Calu3 (cell line): ENCODE data around the gene PARD3. TPM values are rescaled to one million over a fixed set of nuclear protein-coding genes. Genes with fewer than 3 reads are reported as not detected.
"Not testable (repeated sequence)": the region's sequence is repeated elsewhere in the genome, so short reads cannot be mapped to it uniquely, and the experiment has no call there.

Source experiments
- BruUV-seq: library from RNA; stranded (reverse); fragments of 400-500 nt; replicated peaks from 2 replicates; lab custom pipeline; 2021; lab: Mats Ljungman, UMichigan
- CTCF ChIA-PET: fragments of 300-600 bp; sonication (Branson Sonifier 250); formaldehyde crosslinking; loops from one replicate; lab custom pipeline; 2022; ENCODE audit warnings: antibody characterized with exemption; lab: Charles Lee
- DNase-seq: peaks from one replicate; pipeline ENCODE4 v3.0.0; 2022
- H3K27ac Mint-ChIP-seq: one replicate; pipeline ENCODE4 v1.8.0; 2022; ENCODE audit warnings: mixed read lengths; ENCODE audit not compliant: unreplicated experiment
- H3K27me3 Mint-ChIP-seq: one replicate; pipeline ENCODE4 v1.8.0; 2022; ENCODE audit warnings: mixed read lengths; ENCODE audit not compliant: unreplicated experiment
- H3K36me3 Mint-ChIP-seq: one replicate; pipeline ENCODE4 v1.8.0; 2022; ENCODE audit warnings: mild to moderate bottlenecking, moderate library complexity, mixed read lengths; ENCODE audit not compliant: insufficient read depth, unreplicated experiment
- H3K4me1 Mint-ChIP-seq: one replicate; pipeline ENCODE4 v1.8.0; 2022; ENCODE audit warnings: mild to moderate bottlenecking, low read depth, mixed read lengths; ENCODE audit not compliant: unreplicated experiment
- H3K4me3 Mint-ChIP-seq: one replicate; pipeline ENCODE4 v1.8.0; 2022; ENCODE audit warnings: mild to moderate bottlenecking, low read depth, moderate library complexity, mixed read lengths; ENCODE audit not compliant: unreplicated experiment
- H3K9me3 Mint-ChIP-seq: one replicate; pipeline ENCODE4 v1.8.0; 2022; ENCODE audit warnings: low read depth, mixed read lengths; ENCODE audit not compliant: unreplicated experiment
- intact Hi-C: fragments of 100-400 bp; cut with micrococcal nuclease; formaldehyde crosslinking; loops from one replicate; pipeline ENCODE4 v1.10.0; 2022; ENCODE audit not compliant: unreplicated experiment
- total RNA-seq: library from RNA; stranded (reverse); gene quantifications from 2 replicates; pipeline ENCODE4 v1.2.3, GENCODE V29; 2022
- TF ChIP-seq, protein P1 (sequence below): fragments of 200-600 bp; IDR thresholded peaks from one replicate; pipeline ENCODE4 v1.8.0; 2022; ENCODE audit warnings: antibody characterized with exemption; ENCODE audit not compliant: unreplicated experiment

PARD3 gene
- total RNA-seq, 1 experiment from 2014 or later, result 62.4 TPM

DNA sequence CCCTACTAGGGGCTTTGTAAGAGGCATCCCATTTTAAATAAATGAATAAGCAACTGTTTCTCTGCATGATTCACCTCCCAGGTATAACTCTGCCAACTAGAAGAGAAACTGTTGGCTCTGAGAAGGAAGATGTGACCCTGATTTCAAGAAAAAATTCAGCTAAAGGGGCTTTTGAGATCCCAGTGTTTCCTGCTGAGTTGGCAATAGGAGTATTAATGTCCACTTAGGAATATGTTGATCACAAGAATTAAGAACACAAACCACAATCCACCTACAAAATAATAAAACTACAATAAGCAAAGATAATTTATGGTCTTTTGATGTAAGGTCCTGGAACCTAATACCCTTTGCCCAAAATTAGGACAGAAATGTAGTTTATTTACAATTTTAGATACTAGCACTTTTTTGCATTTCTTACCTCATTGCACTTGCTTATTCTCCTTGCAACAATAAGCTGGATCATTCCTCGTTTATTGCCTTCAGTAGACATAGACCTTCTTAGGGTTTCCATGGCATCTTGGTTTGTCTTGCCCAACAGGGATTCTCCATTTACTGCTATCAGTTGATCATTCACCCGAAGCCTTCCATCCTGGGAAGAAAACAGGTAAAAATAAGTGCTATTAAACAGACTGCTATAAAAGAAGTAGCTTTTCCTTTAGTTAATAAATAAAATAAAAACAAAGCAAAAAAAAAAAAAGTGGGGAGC is 456.2 kb downstream of the PARD3 start:
- Mint-ChIP-seq H3K4me3 (no peak overlapping the region), H3K27me3 (no peaks in the 10 kb centered on the region), H3K27ac (no peak overlapping the region), H3K4me1 (peaks cover 4% of the 10 kb centered on the region), H3K36me3 (peaks cover 6% of the 10 kb centered on the region), H3K9me3 (no peaks in the 10 kb centered on the region)
- BruUV-seq, result no TSS peak
- intact Hi-C loops, result no loop called here
- CTCF ChIA-PET, result interaction anchor here (0.6 kb wide), 1 partner anchor 1024 kb away, joined by 3 read pairs; no protein-coding TSS in a partner anchor
- TF ChIP-seq, protein P1, sequence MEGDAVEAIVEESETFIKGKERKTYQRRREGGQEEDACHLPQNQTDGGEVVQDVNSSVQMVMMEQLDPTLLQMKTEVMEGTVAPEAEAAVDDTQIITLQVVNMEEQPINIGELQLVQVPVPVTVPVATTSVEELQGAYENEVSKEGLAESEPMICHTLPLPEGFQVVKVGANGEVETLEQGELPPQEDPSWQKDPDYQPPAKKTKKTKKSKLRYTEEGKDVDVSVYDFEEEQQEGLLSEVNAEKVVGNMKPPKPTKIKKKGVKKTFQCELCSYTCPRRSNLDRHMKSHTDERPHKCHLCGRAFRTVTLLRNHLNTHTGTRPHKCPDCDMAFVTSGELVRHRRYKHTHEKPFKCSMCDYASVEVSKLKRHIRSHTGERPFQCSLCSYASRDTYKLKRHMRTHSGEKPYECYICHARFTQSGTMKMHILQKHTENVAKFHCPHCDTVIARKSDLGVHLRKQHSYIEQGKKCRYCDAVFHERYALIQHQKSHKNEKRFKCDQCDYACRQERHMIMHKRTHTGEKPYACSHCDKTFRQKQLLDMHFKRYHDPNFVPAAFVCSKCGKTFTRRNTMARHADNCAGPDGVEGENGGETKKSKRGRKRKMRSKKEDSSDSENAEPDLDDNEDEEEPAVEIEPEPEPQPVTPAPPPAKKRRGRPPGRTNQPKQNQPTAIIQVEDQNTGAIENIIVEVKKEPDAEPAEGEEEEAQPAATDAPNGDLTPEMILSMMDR, result no peak
- DNase-seq, result no peak

DNA sequence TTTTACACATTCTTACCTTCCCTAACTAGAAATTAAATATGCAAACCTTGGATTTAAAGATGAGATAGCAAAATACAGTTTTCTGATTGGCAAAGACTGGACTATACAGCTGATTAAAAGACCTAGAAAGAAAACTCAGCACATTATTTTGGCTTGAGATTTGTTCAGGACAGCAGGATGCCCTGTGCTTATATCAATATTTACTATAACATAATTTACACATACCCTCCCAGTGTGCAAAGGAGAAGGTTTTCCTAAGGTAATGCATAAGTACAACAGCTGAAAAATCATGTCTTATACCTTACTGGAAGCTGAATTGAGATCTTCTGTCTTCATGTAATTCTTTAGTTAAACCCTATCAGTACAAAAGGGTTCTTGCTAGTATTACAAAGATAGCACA is 458.6 kb downstream of the PARD3 start:
- no TSS peak for BruUV-seq
- no peak overlapping the region for H3K27ac Mint-ChIP-seq
- CTCF ChIA-PET, result interaction anchor here (0.7 to 0.9 kb wide), 2 partner anchors 21 to 49 kb away, joined by 4 to 6 read pairs; no protein-coding TSS in a partner anchor
- peaks cover 6% of the 10 kb centered on the region for H3K36me3 Mint-ChIP-seq
- intact Hi-C loops, result no loop called here
- no peaks in the 10 kb centered on the region for H3K9me3 Mint-ChIP-seq
- DNase-seq, result no peak
- TF ChIP-seq, protein P1, result no peak
- H3K4me1 Mint-ChIP-seq, result no peaks in the 10 kb centered on the region
- H3K4me3 Mint-ChIP-seq, result no peak overlapping the region
- H3K27me3 Mint-ChIP-seq, result no peaks in the 10 kb centered on the region

DNA sequence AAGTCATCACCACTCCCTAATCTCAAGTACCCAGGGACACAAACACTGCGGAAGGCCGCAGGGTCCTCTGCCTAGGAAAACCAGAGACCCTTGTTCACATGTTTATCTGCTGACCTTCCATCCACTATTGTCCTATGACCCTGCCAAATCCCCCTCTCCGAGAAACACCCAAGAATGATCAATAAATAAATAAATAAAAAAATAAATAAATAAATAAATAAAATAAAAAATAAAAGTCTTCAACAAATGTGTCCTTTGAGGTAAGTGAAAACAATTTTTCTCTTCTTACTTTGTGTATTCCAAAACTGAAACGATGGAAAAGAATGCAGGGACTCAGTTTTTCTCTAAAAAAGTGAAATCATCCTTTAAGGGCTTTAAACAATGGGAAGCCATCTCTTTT is 461.6 kb downstream of the PARD3 start:
- H3K27me3 Mint-ChIP-seq, DNase-seq, H3K9me3 Mint-ChIP-seq, H3K4me3 Mint-ChIP-seq, H3K36me3 Mint-ChIP-seq, intact Hi-C loops, BruUV-seq, H3K4me1 Mint-ChIP-seq, CTCF ChIA-PET, H3K27ac Mint-ChIP-seq: not testable (repeated sequence)

DNA sequence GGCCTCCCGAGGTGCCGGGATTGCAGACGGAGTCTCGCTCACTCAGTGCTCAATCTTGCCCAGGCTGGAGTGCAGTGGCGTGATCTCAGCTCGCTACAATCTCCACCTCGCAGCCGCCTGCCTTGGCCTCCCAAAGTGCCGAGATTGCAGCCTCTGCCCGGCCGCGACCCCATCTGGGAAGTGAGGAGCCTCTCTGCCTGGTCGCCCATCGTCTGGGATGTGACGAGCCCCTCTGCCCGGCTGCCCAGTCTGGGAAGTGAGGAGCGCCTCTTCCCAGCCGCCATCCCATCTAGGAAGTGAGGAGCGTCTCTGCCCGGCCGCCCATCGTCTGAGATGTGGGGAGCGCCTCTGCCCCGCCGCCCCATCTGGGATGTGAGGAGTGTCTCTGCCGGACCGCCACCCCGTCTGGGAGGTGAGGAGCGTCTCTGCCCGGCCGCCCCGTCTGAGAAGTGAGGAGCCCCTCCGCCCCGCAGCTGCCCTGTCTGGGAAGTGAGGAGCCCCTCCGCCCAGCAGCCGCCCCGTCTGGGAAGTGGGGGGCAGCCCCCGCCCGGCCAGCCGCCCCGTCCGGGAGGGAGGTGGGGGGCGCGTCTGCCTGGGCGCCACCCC is 462.4 kb downstream of the PARD3 start:
- H3K27ac Mint-ChIP-seq, DNase-seq, H3K4me3 Mint-ChIP-seq, H3K36me3 Mint-ChIP-seq, CTCF ChIA-PET, H3K9me3 Mint-ChIP-seq, BruUV-seq, intact Hi-C loops, H3K4me1 Mint-ChIP-seq, H3K27me3 Mint-ChIP-seq: not testable (repeated sequence)

GRCh38 chr10:34351161-34351560 is 463.9 kb downstream of the PARD3 start:
- BruUV-seq, result no TSS peak
- H3K27me3 Mint-ChIP-seq, result no peaks in the 10 kb centered on the region
- no peaks in the 10 kb centered on the region for H3K4me1 Mint-ChIP-seq
- no peak for DNase-seq
- intact Hi-C loops, result no loop called here
- peaks cover 6% of the 10 kb centered on the region for H3K36me3 Mint-ChIP-seq
- no peak overlapping the region for H3K27ac Mint-ChIP-seq
- TF ChIP-seq, protein P1, result no peak
- no peaks in the 10 kb centered on the region for H3K9me3 Mint-ChIP-seq
- H3K4me3 Mint-ChIP-seq, result no peak overlapping the region
- CTCF ChIA-PET, result interaction anchor here (0.5 kb wide), 1 partner anchor 964 kb away, joined by 3 read pairs; no protein-coding TSS in a partner anchor
